RWPE1 (cell line): Measurements from ENCODE around the gene SEC11A.

Experiments
- CTCF ChIA-PET: fragments of 350-600 bp; sonication (Branson Sonifier 250); formaldehyde crosslinking; extraction: SDS; loops from one replicate; lab custom pipeline; 2021; lab: Yijun Ruan, JAX
- POLR2A ChIA-PET: fragments of 400-600 bp; formaldehyde crosslinking; extraction: SDS; loops from one replicate; lab custom pipeline; 2020; ENCODE audit warnings: antibody characterized with exemption; ENCODE audit not compliant: low non-redundant PET; lab: Yijun Ruan, JAX
- DNase-seq: peaks from one replicate; pipeline ENCODE4 v3.0.0; 2012; ENCODE audit warnings: low spot score
- H3K27ac ChIP-seq: fragments of 450-650 bp; 2 replicates; pipeline ENCODE4 v1.5.1; 2017
- CTCF ChIP-seq: fragments of 450-650 bp; conservative IDR thresholded peaks from 2 replicates; pipeline ENCODE4 v1.5.1; 2017; ENCODE audit warnings: low read depth, mild to moderate bottlenecking

Gene SEC11A

GRCh38 chr15:84714372-84714771, 1.6 kb downstream of the SEC11A start:
- ChIA-PET CTCF (no interaction called here), POLR2A (no interaction called here)
- TF ChIP-seq CTCF, result no peak
- H3K27ac ChIP-seq, result no peak overlapping the region
- DNase-seq, result no peak

GRCh38 chr15:84703808-84704207, 12.1 kb downstream of the SEC11A start:
- POLR2A ChIA-PET, result no interaction called here
- DNase-seq, result no peak
- TF ChIP-seq CTCF, result no peak
- no peak overlapping the region for H3K27ac ChIP-seq
- CTCF ChIA-PET, result interaction anchor here (0.7 kb wide), 1 partner anchor 106 kb away, joined by 5 read pairs; no protein-coding TSS in a partner anchor

- no peak overlapping the region for H3K27ac ChIP-seq
- DNase-seq, result no peak
- no peak for TF ChIP-seq CTCF
- ChIA-PET CTCF (interaction anchor here (0.7 kb wide), 1 partner anchor 107 kb away, joined by 5 read pairs; no protein-coding TSS in a partner anchor), POLR2A (no interaction called here)
These were observed 12.9 kb downstream of the SEC11A start for GRCh38 chr15:84702961-84703482.

- TF ChIP-seq CTCF, result no peak
- DNase-seq, result no peak
- H3K27ac ChIP-seq, result no peak overlapping the region
- ChIA-PET CTCF (interaction anchor here (0.5 kb wide), 1 partner anchor 359 kb away, joined by 5 read pairs; no protein-coding TSS in a partner anchor), POLR2A (no interaction called here)
These were observed 16.3 kb downstream of the SEC11A start for GRCh38 chr15:84699538-84700191.

- no peak for TF ChIP-seq CTCF
- DNase-seq, result no peak
- H3K27ac ChIP-seq, result no peak overlapping the region
- ChIA-PET POLR2A (no interaction called here), CTCF (interaction anchor here (0.7 kb wide), 1 partner anchor 89 kb away, joined by 3 read pairs; no protein-coding TSS in a partner anchor)
These were observed 18.5 kb downstream of the SEC11A start for GRCh38 chr15:84697236-84697990.

GRCh38 chr15:84696757-84697156, 19.2 kb downstream of the SEC11A start:
- TF ChIP-seq CTCF, result no peak
- no peak overlapping the region for H3K27ac ChIP-seq
- CTCF ChIA-PET, result interaction anchor here (0.7 kb wide), 1 partner anchor 88 kb away, joined by 3 read pairs; no protein-coding TSS in a partner anchor
- POLR2A ChIA-PET, result no interaction called here
- DNase-seq, result no peak
